Medulla oblongata (tissue), 1 donor: ENCODE measurements around the gene UNC5B.
A peak's percentile ranks its signal among the peaks of the same experiment; 100 is the strongest.

Experiments used
- DNase-seq: peaks from one replicate; pipeline ENCODE4 v3.0.0-alpha.2; 2015; ENCODE audit errors: extremely low spot score

Gene UNC5B

GRCh38 chr10:71319800-71320392 lies 107.5 kb downstream of the UNC5B start:
- DNase-seq: no peak

- DNase-seq: no peak
Observed at GRCh38 chr10:71320592-71320991, 108.2 kb downstream of the UNC5B start.

GRCh38 chr10:71321386-71321785 lies 109.0 kb downstream of the UNC5B start:
- no peak for DNase-seq

GRCh38 chr10:71323407-71323806 lies 111.0 kb downstream of the UNC5B start:
- no peak for DNase-seq

GRCh38 chr10:71324743-71325142 lies 112.4 kb downstream of the UNC5B start:
- no peak for DNase-seq

GRCh38 chr10:71325267-71325666 lies 112.9 kb downstream of the UNC5B start:
- no peak for DNase-seq

GRCh38 chr10:71326464-71326881 lies 114.1 kb downstream of the UNC5B start:
- DNase-seq: no peak

- DNase-seq: no peak
Observed at GRCh38 chr10:71330789-71331404, 118.5 kb downstream of the UNC5B start.

GRCh38 chr10:71331736-71332135 lies 119.4 kb downstream of the UNC5B start:
- DNase-seq: no peak

- no peak for DNase-seq
Observed at GRCh38 chr10:71332466-71332865, 120.1 kb downstream of the UNC5B start.

- DNase-seq: peak; percentile 77
Observed at GRCh38 chr10:71333129-71333887, 120.9 kb downstream of the UNC5B start.

- no peak for DNase-seq
Observed at GRCh38 chr10:71334221-71334791, 121.9 kb downstream of the UNC5B start.

GRCh38 chr10:71335173-71335708 lies 122.9 kb downstream of the UNC5B start:
- no peak for DNase-seq

- DNase-seq: no peak
Observed at GRCh38 chr10:71336632-71337031, 124.3 kb downstream of the UNC5B start.

GRCh38 chr10:71337219-71337701 lies 124.9 kb downstream of the UNC5B start:
- no peak for DNase-seq

- no peak for DNase-seq
Observed at GRCh38 chr10:71338728-71339495, 126.5 kb downstream of the UNC5B start.

- DNase-seq: no peak
Observed at GRCh38 chr10:71339796-71340589, 127.6 kb downstream of the UNC5B start.

GRCh38 chr10:71342573-71343391 lies 130.4 kb downstream of the UNC5B start:
- no peak for DNase-seq

- DNase-seq: peak; percentile 81
Observed at GRCh38 chr10:71343392-71343773, 131.0 kb downstream of the UNC5B start.
